Kidney (tissue), 14 donors: ENCODE results near the gene ACADL. TPM values are rescaled to one million over a fixed set of nuclear protein-coding genes. Genes with fewer than 3 reads are reported as not detected.

ENCODE experiments used
- DNase-seq, 5 donors: peaks; one replicate each; pipeline ENCODE4 v3.0.0-alpha.2; 2013 to 2020
- FAIRE-seq: peaks from 2 replicates; lab custom pipeline; 2012; peaks lifted over from hg19 to GRCh38; lab: Jason Lieb, UNC
- H3K27ac ChIP-seq, 2 donors: one replicate each; pipeline ENCODE4 v1.7.0; 2013; ENCODE audit warnings: low read depth in 2 of 2, low read length in 2 of 2, inconsistent platforms in 1 of 2
- H3K27me3 ChIP-seq: one replicate; pipeline ENCODE4 v1.7.1; 2013; ENCODE audit warnings: low read length, inconsistent platforms; ENCODE audit not compliant: control insufficient read depth, insufficient read depth
- H3K36me3 ChIP-seq, 3 donors: one replicate each; pipeline versions ENCODE4 v1.7.0 to v1.7.1; 2013; ENCODE audit warnings: low read length in 3 of 3, control low read depth in 1 of 3, inconsistent platforms in 1 of 3; ENCODE audit not compliant: insufficient read depth in 3 of 3, control insufficient read depth in 2 of 3
- H3K4me1 ChIP-seq, 3 donors: one replicate each; pipeline versions ENCODE4 v1.7.0 to v1.7.1; 2013; ENCODE audit warnings: low read length in 3 of 3, inconsistent platforms in 1 of 3, low read depth in 1 of 3; ENCODE audit not compliant: control insufficient read depth in 2 of 3, insufficient read depth in 2 of 3
- H3K4me3 ChIP-seq, 3 donors: one replicate each; pipeline versions ENCODE4 v1.7.0 to v1.8.1; 2013; ENCODE audit warnings: low read length in 3 of 3, control low read depth in 1 of 3, inconsistent platforms in 1 of 3
- H3K9ac ChIP-seq, 3 donors: one replicate each; pipeline versions ENCODE4 v1.7.0 to v1.7.1; 2013; ENCODE audit warnings: low read length in 3 of 3, control low read depth in 1 of 3, inconsistent platforms in 1 of 3
- H3K9me3 ChIP-seq, 3 donors: one replicate each; pipeline versions ENCODE4 v1.7.0 to v1.7.1; 2013; ENCODE audit warnings: low read length in 3 of 3, control low read depth in 1 of 3, inconsistent platforms in 1 of 3; ENCODE audit not compliant: control insufficient read depth in 2 of 3, insufficient read depth in 1 of 3
- intact Hi-C: fragments of 100-400 bp; cut with DNase I; formaldehyde crosslinking; loops from one replicate; pipeline ENCODE4 v1.11.1; 2022
- polyA plus RNA-seq: library from polyadenylated mRNA; stranded (reverse); fragments of 350-450 nt; fragmentation: Illumina TruSeq; extraction: RNeasy Lipid Tissue Mini Kit (QIAGEN cat#74804); gene quantifications from one replicate; pipeline ENCODE4 v1.2.3, GENCODE V29; 2014; ENCODE audit warnings: low read depth, low replicate concordance; ENCODE audit not compliant: insufficient read depth
- total RNA-seq: library from RNA; stranded (reverse); fragmentation: NEBNext Ultra II Directional; extraction: Animal tissue kit (Norgen Biotek cat#: 25700); gene quantifications from one replicate; pipeline ENCODE4 v1.2.1, GENCODE V29; 2021
- TF ChIP-seq, protein P1 (sequence below): IDR thresholded peaks from 3 replicates; pipeline ENCODE4 v1.5.1; 2012; ENCODE audit warnings: mild to moderate bottlenecking, moderate library complexity, borderline replicate concordance; ENCODE audit not compliant: insufficient read depth; ENCODE audit errors: extremely low read depth
- donor health status: control.
- donor health status: control.
- donor health status: control.
- donor health status: control.
- donor health status: control.
- donor health status: DM: yes; HTN: yes; CAD: no.
- donor health status: Normal renal cell carcinoma (clear cell type).

The ACADL gene
- total and polyA plus RNA-seq, 2 donors from 2014 or later: 15.7 to 21.1 TPM

GRCh38 chr2:210262036-210262435 lies 36.8 kb upstream of the ACADL start:
- H3K36me3 ChIP-seq: no peaks in the 10 kb centered on the region
- H3K9ac ChIP-seq: no peak overlapping the region
- H3K27me3 ChIP-seq: no peaks in the 10 kb centered on the region
- no peaks in the 10 kb centered on the region for H3K4me1 ChIP-seq
- H3K4me3 ChIP-seq: no peak overlapping the region
- intact Hi-C loops: no loop called here
- no peaks in the 10 kb centered on the region for H3K9me3 ChIP-seq
- DNase-seq (no peak), FAIRE-seq (no peak)
- no peak overlapping the region for H3K27ac ChIP-seq
- TF ChIP-seq, protein P1, sequence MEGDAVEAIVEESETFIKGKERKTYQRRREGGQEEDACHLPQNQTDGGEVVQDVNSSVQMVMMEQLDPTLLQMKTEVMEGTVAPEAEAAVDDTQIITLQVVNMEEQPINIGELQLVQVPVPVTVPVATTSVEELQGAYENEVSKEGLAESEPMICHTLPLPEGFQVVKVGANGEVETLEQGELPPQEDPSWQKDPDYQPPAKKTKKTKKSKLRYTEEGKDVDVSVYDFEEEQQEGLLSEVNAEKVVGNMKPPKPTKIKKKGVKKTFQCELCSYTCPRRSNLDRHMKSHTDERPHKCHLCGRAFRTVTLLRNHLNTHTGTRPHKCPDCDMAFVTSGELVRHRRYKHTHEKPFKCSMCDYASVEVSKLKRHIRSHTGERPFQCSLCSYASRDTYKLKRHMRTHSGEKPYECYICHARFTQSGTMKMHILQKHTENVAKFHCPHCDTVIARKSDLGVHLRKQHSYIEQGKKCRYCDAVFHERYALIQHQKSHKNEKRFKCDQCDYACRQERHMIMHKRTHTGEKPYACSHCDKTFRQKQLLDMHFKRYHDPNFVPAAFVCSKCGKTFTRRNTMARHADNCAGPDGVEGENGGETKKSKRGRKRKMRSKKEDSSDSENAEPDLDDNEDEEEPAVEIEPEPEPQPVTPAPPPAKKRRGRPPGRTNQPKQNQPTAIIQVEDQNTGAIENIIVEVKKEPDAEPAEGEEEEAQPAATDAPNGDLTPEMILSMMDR: no peak

DNA sequence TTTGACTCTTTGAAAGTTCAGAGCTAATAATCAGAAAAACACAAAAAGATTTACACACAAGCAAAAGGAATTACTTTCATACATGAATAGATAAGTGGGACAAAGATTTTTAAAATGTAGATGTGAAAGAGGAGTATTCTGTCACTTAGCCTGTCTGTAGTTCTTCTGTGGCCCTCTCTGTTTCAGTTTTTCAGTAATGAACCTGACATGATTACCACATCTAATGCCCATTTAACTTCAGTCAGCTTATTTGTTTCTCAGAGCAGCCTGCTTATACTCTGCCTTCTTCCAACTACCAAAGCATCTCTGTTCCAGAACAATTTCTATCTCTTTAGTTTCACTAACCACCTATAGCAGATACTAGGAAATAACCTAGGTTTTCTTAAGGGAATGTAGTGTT lies 34.4 kb upstream of the ACADL start:
- Histone ChIP-seq H3K27me3 (no peaks in the 10 kb centered on the region), H3K4me3 (no peak overlapping the region), H3K36me3 (no peaks in the 10 kb centered on the region), H3K4me1 (no peaks in the 10 kb centered on the region), H3K9me3 (no peaks in the 10 kb centered on the region), H3K9ac (no peak overlapping the region), H3K27ac (no peak overlapping the region)
- DNase-seq: no peak
- no peak for FAIRE-seq
- TF ChIP-seq, protein P1: no peak
- intact Hi-C loops: no loop called here

GRCh38 chr2:210252699-210253606 lies 27.7 kb upstream of the ACADL start:
- H3K9ac ChIP-seq: no peak overlapping the region
- DNase-seq (peak in 1 of 5 donors; percentile 5), FAIRE-seq (no peak)
- H3K27ac ChIP-seq: no peak overlapping the region
- H3K27me3 ChIP-seq: no peaks in the 10 kb centered on the region
- intact Hi-C loops: no loop called here
- no peaks in the 10 kb centered on the region for H3K36me3 ChIP-seq
- no peak overlapping the region for H3K4me3 ChIP-seq
- no peaks in the 10 kb centered on the region for H3K4me1 ChIP-seq
- TF ChIP-seq, protein P1: no peak
- H3K9me3 ChIP-seq: no peaks in the 10 kb centered on the region
